ENCODE results near the gene TMCO6. TPM values are rescaled to one million over a fixed set of nuclear protein-coding genes. Genes with fewer than 3 reads are reported as not detected.

Gene TMCO6
- total and polyA plus RNA-seq, 9 of the 15 experiments (the other 6 are each of a cell fraction or from before 2014, with no cell fraction given), result 3.4 to 46.4 (median 16.7) TPM

- Histone ChIP-seq H3K4me2 (ENCODE audit: insufficient read depth, low read length) (peak overlapping the region; percentile 75; the same call in 1 of the 2 replicates), H3K36me3 (ENCODE audit: control insufficient read depth, insufficient read depth, low read length) (peaks cover 20% of the 10 kb centered on the region), H3K27ac (ENCODE audit: extremely low read depth, low read depth, low read length) (0 out of 3 replicates have a peak overlapping the region, but pooled peaks have one; percentile 87), H3K9ac (ENCODE audit: insufficient read depth in 1 of 2, low read depth in 2 of 2, low read length in 2 of 2) (no peak overlapping the region), H3K9me3 (replicated peaks; ENCODE audit: control insufficient read depth, insufficient read depth, low read depth, low read length) (no peaks in the 10 kb centered on the region), H2AFZ (ENCODE audit: low read depth, low read length) (peak overlapping the region; percentile 85), H3K9me1 (ENCODE audit: control insufficient read depth, insufficient read depth, low read length) (no peaks in the 10 kb centered on the region), H3K79me2 (ENCODE audit: control insufficient read depth, insufficient read depth, low read length) (peaks cover 26% of the 10 kb centered on the region), H3K4me1 (replicated peaks in 1 of 2; ENCODE audit: control insufficient read depth in 2 of 2, insufficient read depth in 2 of 2, low read length in 2 of 2) (peaks cover 4 to 24% of the 10 kb centered on the region in 2 experiments; a peak in 4 of 5 replicates), H3K27me3 (ENCODE audit: control insufficient read depth in 2 of 2, insufficient read depth in 2 of 2, low read length in 2 of 2) (no peaks in the 10 kb centered on the region; a peak in 1 of 5 replicates), H3K4me3 (no peak overlapping the region), H4K20me1 (replicated peaks; ENCODE audit: control insufficient read depth, insufficient read depth, low read length) (no peaks in the 10 kb centered on the region)
- POLR2A ChIA-PET, result interaction anchor here (0.6 to 1.4 kb wide), 2 partner anchors 54 to 89 kb away, joined by 3 read pairs; partner anchors contain the start of genes HARS1 and HARS2
- DNase-seq (ENCODE audit: extremely low read depth in 1 of 4, low spot score in 3 of 4) (no peak), FAIRE-seq (no peak), ATAC-seq (no peak)
- in situ Hi-C loops (cut with MboI), result no loop called here
- WGBS (ENCODE audit: insufficient coverage, low coverage, missing lambda C conversion rate), result 52% methylated on average over 9 of the region's 10 CpGs
- no TSS peak for BruUV-seq (replicated peaks)
- intact Hi-C loops (cut with micrococcal nuclease), result loop anchor here (2.0 kb wide), 5 partner anchors 27 to 237 kb away; partner anchors contain the start of genes ANKHD1 and SRA1
- CTCF ChIA-PET (ENCODE audit: low intra/inter-chr PET ratio), result no interaction called here
- no peak for TF ChIP-seq HBP1 (CRISPR knock-in tag; IDR thresholded peaks at IDR 0.05)
- TF ChIP-seq CHCHD3 (CRISPR knock-in tag; IDR thresholded peaks at IDR 0.05), result no peak
- TF ChIP-seq BHLHE40 (IDR thresholded peaks at IDR 0.05; ENCODE audit: low read length), result no peak
- 0 out of 2 replicates have a peak, but pooled peaks have one; percentile 14 for TF ChIP-seq EHMT2 (IDR thresholded peaks at IDR 0.05)
- no peak for TF ChIP-seq SIX5 (IDR thresholded peaks at IDR 0.05; ENCODE audit: borderline replicate concordance in 1 of 2, insufficient read depth in 1 of 2, low read depth in 1 of 2, low read length in 2 of 2)
- TF ChIP-seq RBM34 (IDR thresholded peaks at IDR 0.05; ENCODE audit: borderline replicate concordance, insufficient read depth, low read length), result no peak
- no peak for TF ChIP-seq BACH1 (tag; IDR thresholded peaks at IDR 0.05)
- TF ChIP-seq SUPT5H (IDR thresholded peaks at IDR 0.05), result no peak
- TF ChIP-seq MTF1 (CRISPR knock-in tag; IDR thresholded peaks at IDR 0.05; ENCODE audit: borderline replicate concordance), result no peak
- TF ChIP-seq ZNF224 (CRISPR knock-in tag; IDR thresholded peaks at IDR 0.05), result no peak
- TF ChIP-seq ZNF347 (CRISPR knock-in tag; IDR thresholded peaks at IDR 0.05; ENCODE audit: low read depth), result no peak
- 0 out of 2 replicates have a peak, but pooled peaks have one; percentile 41 for TF ChIP-seq ZNF407 (IDR thresholded peaks at IDR 0.05; ENCODE audit: low read depth)
Measured at GRCh38 chr5:140637371-140638100, 1.7 kb upstream of the TMCO6 start.

Measured in K562 (cell line).